ENCODE results near the gene RIF1.

DNA sequence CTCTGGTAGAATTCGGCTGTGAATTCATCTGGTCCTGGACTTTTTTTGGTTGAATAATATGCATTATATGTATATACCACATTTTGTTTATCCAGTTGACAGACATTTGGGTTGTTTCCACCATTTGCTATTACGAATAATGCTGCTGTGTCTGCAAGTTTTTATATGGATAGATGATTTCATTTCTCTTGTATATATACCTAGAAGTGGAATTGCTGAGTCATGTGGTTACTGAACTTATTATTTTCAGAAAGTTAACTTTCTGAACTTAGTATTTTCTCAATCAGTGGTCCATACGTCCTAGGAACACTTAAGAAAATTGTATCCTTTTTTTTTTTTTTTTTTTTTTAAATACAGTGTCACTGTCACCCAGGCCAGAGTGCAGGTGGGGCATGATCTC lies 63.3 kb downstream of the RIF1 start:
- TF ChIP-seq, protein P1, sequence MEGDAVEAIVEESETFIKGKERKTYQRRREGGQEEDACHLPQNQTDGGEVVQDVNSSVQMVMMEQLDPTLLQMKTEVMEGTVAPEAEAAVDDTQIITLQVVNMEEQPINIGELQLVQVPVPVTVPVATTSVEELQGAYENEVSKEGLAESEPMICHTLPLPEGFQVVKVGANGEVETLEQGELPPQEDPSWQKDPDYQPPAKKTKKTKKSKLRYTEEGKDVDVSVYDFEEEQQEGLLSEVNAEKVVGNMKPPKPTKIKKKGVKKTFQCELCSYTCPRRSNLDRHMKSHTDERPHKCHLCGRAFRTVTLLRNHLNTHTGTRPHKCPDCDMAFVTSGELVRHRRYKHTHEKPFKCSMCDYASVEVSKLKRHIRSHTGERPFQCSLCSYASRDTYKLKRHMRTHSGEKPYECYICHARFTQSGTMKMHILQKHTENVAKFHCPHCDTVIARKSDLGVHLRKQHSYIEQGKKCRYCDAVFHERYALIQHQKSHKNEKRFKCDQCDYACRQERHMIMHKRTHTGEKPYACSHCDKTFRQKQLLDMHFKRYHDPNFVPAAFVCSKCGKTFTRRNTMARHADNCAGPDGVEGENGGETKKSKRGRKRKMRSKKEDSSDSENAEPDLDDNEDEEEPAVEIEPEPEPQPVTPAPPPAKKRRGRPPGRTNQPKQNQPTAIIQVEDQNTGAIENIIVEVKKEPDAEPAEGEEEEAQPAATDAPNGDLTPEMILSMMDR (IDR thresholded peaks at IDR 0.05), result no peak
- TF ChIP-seq POLR2A (IDR thresholded peaks at IDR 0.05) (no peak), EP300 (IDR thresholded peaks at IDR 0.05) (no peak), POLR2AphosphoS5 (IDR thresholded peaks at IDR 0.05) (no peak)

Measured in sigmoid colon (tissue), 4 donors.